Stimulated activated CD4-positive, alpha-beta T cell treated with anti-CD3 and anti-CD28 coated beads, Interleukin-15, amount 100 ng/mL, for 24 hours (primary cell): Measurements from ENCODE around the gene NRGN.

ENCODE experiments used
- DNase-seq: peaks from one replicate; pipeline ENCODE4 v3.0.0-alpha.2; 2020

The NRGN gene

GRCh38 chr11:124742555-124742954 is 2.8 kb downstream of the NRGN start:
- no peak for DNase-seq

DNA sequence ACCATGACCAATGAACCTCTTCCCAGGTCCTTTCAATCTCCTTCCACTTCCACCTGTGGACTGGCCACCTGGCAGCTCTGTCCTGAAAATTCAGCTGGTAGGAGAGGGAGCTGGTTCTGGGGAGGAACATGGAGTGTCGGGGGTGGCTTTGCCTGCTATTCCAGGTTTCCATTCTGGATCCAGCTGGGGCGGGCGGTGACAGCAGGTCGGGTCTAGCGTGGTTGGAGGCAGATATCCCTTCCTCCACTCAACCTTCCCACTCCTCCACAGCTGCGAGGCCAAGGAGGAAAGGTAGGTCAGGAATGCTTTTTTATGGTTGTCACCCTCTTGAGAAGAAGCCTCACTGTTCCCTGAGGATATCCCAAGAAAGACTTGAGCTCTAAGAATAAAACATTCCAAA is 3.3 kb downstream of the NRGN start:
- no peak for DNase-seq

GRCh38 chr11:124745270-124745834 is 5.6 kb downstream of the NRGN start:
- DNase-seq, result no peak

- peak; percentile 60 for DNase-seq
Observed at GRCh38 chr11:124745835-124746620, 6.3 kb downstream of the NRGN start.

DNA sequence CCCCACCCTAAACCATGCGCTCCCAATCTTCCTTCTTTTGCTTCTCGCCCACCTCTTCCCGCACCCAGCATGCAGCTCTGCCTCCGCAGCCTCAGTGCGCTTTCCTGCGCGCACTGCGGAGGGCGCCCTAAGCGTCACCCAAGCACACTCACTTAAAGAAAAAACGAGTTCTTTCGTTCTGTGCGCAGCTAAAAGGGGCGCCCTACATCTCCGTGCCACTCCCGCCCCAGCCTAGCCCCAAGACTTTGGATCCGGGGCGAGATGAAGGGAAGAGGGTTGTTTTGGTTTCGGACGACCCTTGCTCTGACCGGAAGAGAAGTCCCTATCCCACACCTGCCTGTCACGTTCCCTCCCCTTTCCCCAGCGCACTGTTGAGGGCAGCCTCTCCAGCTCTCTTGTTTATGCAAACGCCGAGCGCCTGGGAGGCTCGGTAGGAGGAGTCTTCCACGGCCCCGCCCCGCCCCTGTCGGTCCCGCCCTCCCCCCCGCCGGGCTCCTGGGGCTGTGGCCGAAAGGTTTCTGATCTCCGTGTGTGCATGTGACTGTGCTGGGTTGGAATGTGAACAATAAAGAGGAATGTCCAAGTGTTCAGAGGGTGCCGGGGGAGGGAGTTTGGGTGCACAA is 7.0 kb downstream of the NRGN start:
- peak; percentile 82 for DNase-seq

DNA sequence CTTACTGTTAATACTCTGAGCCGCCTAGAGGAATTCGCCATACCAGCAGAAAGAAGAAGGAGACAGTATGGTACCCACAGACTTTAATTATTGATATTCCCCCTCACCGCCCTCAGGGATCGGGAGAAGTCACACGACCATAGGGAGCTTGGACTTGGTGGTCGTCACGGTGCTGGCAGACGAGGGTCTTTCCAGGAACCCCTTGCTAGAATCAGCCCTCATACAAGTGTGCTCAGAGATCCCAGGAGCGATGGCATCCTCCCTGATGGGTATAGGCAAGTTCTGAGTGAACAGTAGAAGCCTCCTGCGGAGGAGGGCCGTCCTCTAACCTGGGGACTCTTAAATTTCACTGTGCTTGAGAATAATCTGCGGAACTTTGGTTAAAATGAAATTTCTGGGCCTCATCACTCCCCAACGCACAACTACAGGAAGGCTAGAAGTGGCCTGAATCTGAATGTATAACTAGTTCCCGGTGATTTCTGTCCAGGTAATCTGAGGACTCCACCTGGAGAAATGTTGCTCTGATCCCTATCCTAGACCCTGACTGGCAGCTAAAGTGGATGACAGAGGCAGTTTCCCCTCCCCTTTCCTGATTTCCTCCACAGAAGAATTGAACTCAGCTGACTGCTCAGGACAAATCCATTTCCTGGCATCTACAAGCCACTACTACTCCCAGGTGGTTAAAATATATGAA is 7.8 kb downstream of the NRGN start:
- no peak for DNase-seq

GRCh38 chr11:124748100-124748418 is 8.3 kb downstream of the NRGN start:
- no peak for DNase-seq

GRCh38 chr11:124748481-124749343 is 9.0 kb downstream of the NRGN start:
- no peak for DNase-seq

DNA sequence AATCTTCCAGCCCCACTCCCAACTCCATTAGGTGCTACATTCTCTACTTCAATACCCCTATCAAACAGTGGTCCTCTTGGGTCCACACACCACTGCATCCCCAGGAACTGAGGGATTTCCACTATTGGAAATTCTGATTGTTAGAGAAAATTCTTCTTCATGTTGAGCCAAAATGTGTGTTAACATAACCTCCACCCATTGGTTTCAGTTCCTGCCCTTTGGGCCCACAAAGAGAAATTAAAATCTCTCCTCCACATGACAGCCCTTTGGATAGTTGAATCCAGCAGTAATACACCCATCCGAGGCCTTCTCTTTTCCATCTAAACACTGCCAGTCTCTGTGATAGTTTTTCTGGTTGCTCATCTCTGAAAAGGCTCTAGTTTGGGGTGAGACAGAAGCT is 10.2 kb downstream of the NRGN start:
- no peak for DNase-seq

- DNase-seq, result no peak
Observed at GRCh38 chr11:124751391-124751740, 11.6 kb downstream of the NRGN start.

DNA sequence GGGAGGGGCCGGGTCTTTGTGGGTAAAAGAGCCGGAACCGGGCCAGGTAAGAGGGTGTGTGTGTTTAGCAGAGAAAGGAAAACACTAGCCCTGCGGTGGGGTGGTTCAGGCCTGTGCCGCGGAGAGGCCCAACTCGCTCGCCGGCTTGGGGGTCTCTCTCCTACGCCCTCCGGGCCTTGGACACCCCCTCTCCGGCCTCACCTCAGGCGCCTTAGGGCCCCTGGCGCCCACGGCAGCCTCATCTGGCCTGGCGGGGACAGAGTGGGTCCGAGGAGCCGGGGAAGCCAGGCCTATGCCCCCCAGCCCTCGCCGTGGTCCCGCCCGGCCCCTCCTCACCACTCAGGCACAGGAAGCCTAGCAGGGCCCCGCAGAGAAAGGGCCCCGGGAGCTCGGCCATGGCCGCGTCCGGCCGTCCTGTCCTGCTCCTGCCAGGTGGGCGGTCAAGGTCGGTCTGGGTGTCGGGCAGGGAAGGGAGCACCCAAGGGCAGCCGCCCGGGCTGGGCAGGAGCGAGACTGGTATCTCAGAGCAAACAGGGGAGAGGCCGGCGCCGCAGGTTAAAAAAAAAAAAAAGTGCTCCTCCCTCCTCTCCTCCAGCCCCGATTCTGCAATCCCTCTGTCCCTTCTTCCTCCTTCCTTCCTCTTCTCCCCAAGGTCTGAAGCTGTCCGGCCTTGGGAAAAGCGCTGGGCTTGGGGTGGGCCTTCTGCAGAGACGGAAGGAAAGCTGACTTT is 12.2 kb downstream of the NRGN start, which contains the start of gene VSIG2:
TSS of gene VSIG2 (minus strand) at position 515 of the 730 bp plus-strand sequence. CDS start at position 397, 118 bp downstream.
- no peak for DNase-seq

DNA sequence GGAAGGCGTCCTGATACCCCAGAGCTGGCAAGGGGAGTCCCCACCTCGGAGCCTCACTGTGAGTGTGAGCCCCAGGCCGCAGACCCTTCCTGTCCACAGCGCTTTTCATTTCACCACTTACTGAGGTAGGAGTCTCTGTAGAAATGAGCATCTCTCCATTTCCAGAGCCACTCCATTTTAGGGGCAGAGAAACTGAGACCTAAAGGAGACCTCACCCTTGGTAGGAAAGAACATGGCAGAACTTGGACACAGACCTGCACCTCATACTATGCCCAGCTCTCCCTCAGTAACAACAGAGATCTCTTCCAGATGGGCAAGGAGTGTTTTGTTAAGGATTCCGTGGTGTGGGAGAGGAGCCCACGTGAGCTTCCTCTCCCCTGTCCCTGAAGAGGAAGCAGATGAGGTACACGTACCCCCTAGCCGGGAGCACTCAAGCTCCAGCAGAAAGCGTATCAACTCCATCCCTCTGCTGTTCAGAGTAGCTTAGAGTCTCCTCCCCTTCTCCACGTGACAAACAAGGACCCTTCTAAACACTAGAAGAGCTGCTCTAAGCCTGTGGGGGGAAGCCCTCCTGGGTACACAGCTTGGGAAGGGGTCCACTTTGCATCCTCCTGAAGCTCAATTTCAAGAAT is 12.8 kb downstream of the NRGN start:
- no peak for DNase-seq

DNA sequence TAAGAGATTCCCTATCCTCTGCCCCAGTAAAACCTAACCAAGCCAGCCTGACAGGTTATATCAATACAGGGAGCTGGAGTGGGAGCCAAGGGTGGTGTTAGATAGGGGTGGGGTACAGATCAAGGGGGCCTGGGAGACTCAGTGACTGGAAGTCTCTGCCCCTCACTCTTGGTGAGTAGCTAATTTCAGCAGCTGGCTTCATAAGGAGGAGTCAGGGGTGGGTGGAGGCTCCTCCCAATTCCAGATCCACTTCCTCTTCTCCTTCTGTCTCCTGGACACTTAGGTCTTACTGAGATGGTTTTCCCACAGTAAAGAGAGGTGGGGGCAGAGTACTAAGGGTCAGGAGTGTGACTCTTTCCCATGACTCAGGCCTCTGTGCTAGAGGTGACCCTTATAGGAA is 13.5 kb downstream of the NRGN start:
- DNase-seq, result no peak

GRCh38 chr11:124753624-124754023 is 13.9 kb downstream of the NRGN start:
- DNase-seq, result no peak

GRCh38 chr11:124754309-124754708 is 14.6 kb downstream of the NRGN start:
- no peak for DNase-seq

- no peak for DNase-seq
Observed at GRCh38 chr11:124754710-124755109, 15.0 kb downstream of the NRGN start.

GRCh38 chr11:124756033-124756752 is 16.5 kb downstream of the NRGN start:
- no peak for DNase-seq

- no peak for DNase-seq
Observed at GRCh38 chr11:124756753-124757227, 17.0 kb downstream of the NRGN start.

- no peak for DNase-seq
Observed at GRCh38 chr11:124757320-124757719, 17.6 kb downstream of the NRGN start.

- DNase-seq, result peak; percentile 83
Observed at GRCh38 chr11:124758355-124759265, 18.9 kb downstream of the NRGN start.
